HUES48 (cell line): ENCODE measurements around the gene CD8A.
A peak's percentile ranks its signal among the peaks of the same experiment; 100 is the strongest.
"Not testable (repeated sequence)": the region's sequence is repeated elsewhere in the genome, so short reads cannot be mapped to it uniquely, and the experiment has no call there.

ENCODE experiments used
- H3K27ac ChIP-seq: one replicate; pipeline ENCODE4 v1.7.0; 2013; ENCODE audit warnings: low read depth, low read length, inconsistent platforms
- H3K27me3 ChIP-seq: 2 replicates; pipeline ENCODE4 v1.6.1; 2013; ENCODE audit warnings: mild to moderate bottlenecking, low read length; ENCODE audit not compliant: control insufficient read depth, insufficient read depth
- H3K36me3 ChIP-seq: 2 replicates; pipeline ENCODE4 v1.6.1; 2013; ENCODE audit warnings: low read length; ENCODE audit not compliant: control insufficient read depth, insufficient read depth
- H3K4me1 ChIP-seq: 2 replicates; pipeline ENCODE4 v1.6.1; 2013; ENCODE audit warnings: mild to moderate bottlenecking, low read length; ENCODE audit not compliant: control insufficient read depth, insufficient read depth
- H3K4me3 ChIP-seq: 2 replicates; pipeline ENCODE4 v1.5.1; 2013; ENCODE audit warnings: mild to moderate bottlenecking, low read depth, low read length
- H3K9ac ChIP-seq: 2 replicates; pipeline ENCODE4 v1.6.1; 2013; ENCODE audit warnings: mild to moderate bottlenecking, low read depth, low read length, moderate library complexity
- H3K9me3 ChIP-seq: 2 replicates; pipeline ENCODE4 v1.6.1; 2013; ENCODE audit warnings: low read length; ENCODE audit not compliant: control insufficient read depth, insufficient read depth

The CD8A gene

GRCh38 chr2:86790676-86791572, at the start of gene CD8A:
Gene CD8A (minus strand): TSS chr2:86790913. CDS start chr2:86790825, 88 bp downstream.
- Histone ChIP-seq H3K4me1 (peaks cover 5% of the 10 kb centered on the region; the same call in 1 of the 2 replicates), H3K36me3 (no peaks in the 10 kb centered on the region), H3K4me3 (peak within 1 kb of the TSS; percentile 51), H3K27ac (no peak within 1 kb of the TSS), H3K9ac (no peak within 1 kb of the TSS), H3K27me3 (peaks cover 70% of the 10 kb centered on the region), H3K9me3 (peaks cover 1% of the 10 kb centered on the region; the same call in 1 of the 2 replicates)

- not testable (repeated sequence) for H3K27me3 ChIP-seq, H3K9me3 ChIP-seq, H3K27ac ChIP-seq, H3K4me3 ChIP-seq, H3K9ac ChIP-seq, H3K4me1 ChIP-seq, H3K36me3 ChIP-seq
These were observed 49.3 kb upstream of the CD8A start for GRCh38 chr2:86839871-86840548.

- not testable (repeated sequence) for H3K4me1 ChIP-seq, H3K9me3 ChIP-seq, H3K27ac ChIP-seq, H3K27me3 ChIP-seq, H3K4me3 ChIP-seq, H3K36me3 ChIP-seq, H3K9ac ChIP-seq
These were observed 48.7 kb upstream of the CD8A start for GRCh38 chr2:86839455-86839854.

- H3K27ac ChIP-seq, H3K9ac ChIP-seq, H3K27me3 ChIP-seq, H3K4me1 ChIP-seq, H3K4me3 ChIP-seq, H3K36me3 ChIP-seq, H3K9me3 ChIP-seq: not testable (repeated sequence)
These were observed 47.0 kb upstream of the CD8A start for GRCh38 chr2:86837714-86838113.

- not testable (repeated sequence) for H3K27ac ChIP-seq
These were observed 46.4 kb upstream of the CD8A start for GRCh38 chr2:86836915-86837695.

GRCh38 chr2:86835548-86835889, 44.8 kb upstream of the CD8A start:
- H3K4me1 ChIP-seq, H3K36me3 ChIP-seq, H3K4me3 ChIP-seq, H3K27me3 ChIP-seq, H3K27ac ChIP-seq, H3K9ac ChIP-seq, H3K9me3 ChIP-seq: not testable (repeated sequence)

More at GRCh38 chr2:86836915-86837695, 46.4 kb upstream of the CD8A start:
- H3K9me3 ChIP-seq, H3K4me3 ChIP-seq, H3K4me1 ChIP-seq, H3K9ac ChIP-seq, H3K27me3 ChIP-seq, H3K36me3 ChIP-seq: not testable (repeated sequence)

- Histone ChIP-seq H3K36me3 (no peaks in the 10 kb centered on the region), H3K9me3 (no peaks in the 10 kb centered on the region), H3K9ac (no peak overlapping the region)
These were observed 42.6 kb upstream of the CD8A start for GRCh38 chr2:86833315-86833714.

GRCh38 chr2:86832334-86833096, 41.8 kb upstream of the CD8A start:
- Histone ChIP-seq H3K27ac (no peak overlapping the region), H3K4me1 (peaks cover 6% of the 10 kb centered on the region), H3K9ac (no peak overlapping the region), H3K36me3 (no peaks in the 10 kb centered on the region), H3K9me3 (no peaks in the 10 kb centered on the region), H3K27me3 (no peaks in the 10 kb centered on the region), H3K4me3 (no peak overlapping the region)

More at GRCh38 chr2:86833315-86833714, 42.6 kb upstream of the CD8A start:
- Histone ChIP-seq H3K27me3 (no peaks in the 10 kb centered on the region), H3K4me3 (no peak overlapping the region), H3K27ac (no peak overlapping the region), H3K4me1 (peaks cover 6% of the 10 kb centered on the region)

- Histone ChIP-seq H3K36me3 (no peaks in the 10 kb centered on the region), H3K9me3 (no peaks in the 10 kb centered on the region), H3K4me1 (peaks cover 6% of the 10 kb centered on the region), H3K9ac (no peak overlapping the region), H3K4me3 (no peak overlapping the region), H3K27ac (peak overlapping the region; percentile 18), H3K27me3 (no peaks in the 10 kb centered on the region)
These were observed 40.8 kb upstream of the CD8A start for GRCh38 chr2:86831537-86831936.

GRCh38 chr2:86826951-86827350, 36.2 kb upstream of the CD8A start:
- H3K27ac ChIP-seq, result no peak overlapping the region
- H3K4me1 ChIP-seq, result peaks cover 5% of the 10 kb centered on the region
- no peaks in the 10 kb centered on the region for H3K36me3 ChIP-seq
- H3K9ac ChIP-seq, result no peak overlapping the region
- no peaks in the 10 kb centered on the region for H3K27me3 ChIP-seq
- H3K4me3 ChIP-seq, result no peak overlapping the region
- no peaks in the 10 kb centered on the region; the same call in 1 of the 2 replicates for H3K9me3 ChIP-seq
